Gastrocnemius medialis (tissue), 4 donors: ENCODE data around the gene C1orf174. TPM values are rescaled to one million over a fixed set of nuclear protein-coding genes. Genes with fewer than 3 reads are reported as not detected.

ENCODE experiments used
- ATAC-seq, 2 donors: fragments of 150-250 bp; one replicate each; pipeline ENCODE4 v1.9.1; 2016
- DNase-seq, 2 donors: peaks; one replicate each; pipeline ENCODE4 v3.0.0-alpha.2; 2019
- H3K27ac ChIP-seq, 4 donors: fragments of 200-600 bp; sonication (generic); 1 replicate in 1 of 4; 2 replicates in 3 of 4; pipeline ENCODE4 v1.5.1; 2016 to 2018; ENCODE audit warnings: mild to moderate bottlenecking in 2 of 4, moderate library complexity in 1 of 4
- H3K27me3 ChIP-seq, 3 donors: fragments of 200-600 bp; sonication (generic) in 2 of 3; 1 replicate in 1 of 3; 2 replicates in 2 of 3; pipeline versions ENCODE4 v1.5.1 to v1.6.0; 2016 to 2019; ENCODE audit warnings: mild to moderate bottlenecking in 1 of 3, moderate library complexity in 1 of 3
- H3K36me3 ChIP-seq, 2 donors: fragments of 200-600 bp; sonication (generic) in 1 of 2; one replicate each; pipeline ENCODE4 v1.5.1; 2017 to 2018
- H3K4me1 ChIP-seq, 2 donors: fragments of 200-600 bp; sonication (generic) in 1 of 2; one replicate each; pipeline ENCODE4 v1.5.1; 2016 to 2017; ENCODE audit warnings: mild to moderate bottlenecking in 2 of 2
- H3K4me3 ChIP-seq, 4 donors: fragments of 200-600 bp; sonication (generic) in 3 of 4; 1 replicate in 1 of 4; 2 replicates in 3 of 4; pipeline ENCODE4 v1.5.1; 2016 to 2019; ENCODE audit warnings: mild to moderate bottlenecking in 2 of 4
- H3K9me3 ChIP-seq, 3 donors: fragments of 200-600 bp; sonication (generic) in 2 of 3; 1 replicate in 1 of 3; 2 replicates in 2 of 3; pipeline ENCODE4 v1.5.1; 2016 to 2019
- CTCF ChIP-seq, 5 experiments: fragments of 450-650 bp in 3 of 5; fragments of 200-600 bp in 2 of 5; sonication (generic) in 2 of 5; IDR thresholded peaks in 4 of 5; conservative IDR thresholded peaks in 1 of 5; 1 replicate in 4 of 5; 2 replicates in 1 of 5; pipeline ENCODE4 v1.5.1; 2016 to 2019; ENCODE audit warnings: antibody characterized with exemption in 5 of 5, mild to moderate bottlenecking in 3 of 5, moderate library complexity in 3 of 5
- POLR2A ChIP-seq, 2 donors: fragments of 450-650 bp; IDR thresholded peaks; one replicate each; pipeline ENCODE4 v1.6.1; 2017; ENCODE audit warnings: antibody characterized with exemption in 2 of 2, mild to moderate bottlenecking in 2 of 2, moderate library complexity in 2 of 2
- in situ Hi-C, 4 donors: fragments of 200-750 bp; cut with MboI; loops; one replicate each; pipeline versions ENCODE4 v1.15.0 to v1.8.0; 2017; ENCODE audit warnings: low sequenced_read_pairs in 4 of 4
- intact Hi-C: fragments of 100-400 bp; cut with DNase I; formaldehyde crosslinking; loops from one replicate; pipeline ENCODE4 v1.15.1; 2023; ENCODE audit warnings: low total_unique reads
- total RNA-seq, 4 donors: library from RNA; depleted of rRNA; stranded (reverse); fragments of >200 nt; gene quantifications; one replicate each; pipeline versions ENCODE4 v1.1.0 to v1.2.3, GENCODE V29; 2016

C1orf174 gene
- total RNA-seq, 4 donors from 2014 or later = 10.1 to 28.5 (median 13.5) TPM

- peaks cover 25 to 31% (median 29%) of the 10 kb centered on the region in 3 donors for H3K27me3 ChIP-seq
- in situ Hi-C loops = no loop called here
- DNase-seq = no peak
Observed at GRCh38 chr1:3930301-3931006, 30.4 kb upstream of the C1orf174 start.

GRCh38 chr1:3929126-3929525, 29.1 kb upstream of the C1orf174 start:
- ATAC-seq = no peak
- H3K36me3 ChIP-seq = no peaks in the 10 kb centered on the region
- peaks cover 33 to 36% (median 34%) of the 10 kb centered on the region in 3 donors for H3K27me3 ChIP-seq

More at GRCh38 chr1:3930301-3931006, 30.4 kb upstream of the C1orf174 start:
- H3K4me1 ChIP-seq = no peaks in the 10 kb centered on the region
- no peak overlapping the region for H3K27ac ChIP-seq
- H3K9me3 ChIP-seq = no peaks in the 10 kb centered on the region
- no peaks in the 10 kb centered on the region for H3K36me3 ChIP-seq
- TF ChIP-seq CTCF (IDR thresholded peaks at IDR 0.05 in 4 of 5, conservative IDR thresholded peaks at IDR 0.05 in 1 of 5) (no peak), POLR2A (IDR thresholded peaks at IDR 0.05) (no peak)
- intact Hi-C loops = no loop called here
- no peak for ATAC-seq
- no peak overlapping the region for H3K4me3 ChIP-seq

GRCh38 chr1:3928586-3928985, 28.5 kb upstream of the C1orf174 start:
- Histone ChIP-seq H3K9me3 (no peaks in the 10 kb centered on the region), H3K27me3 (peaks cover 37 to 42% (median 39%) of the 10 kb centered on the region in 3 donors), H3K4me3 (no peak overlapping the region), H3K36me3 (no peaks in the 10 kb centered on the region), H3K27ac (no peak overlapping the region), H3K4me1 (no peaks in the 10 kb centered on the region)
- in situ Hi-C loops = no loop called here
- no peak for DNase-seq
- no peak for ATAC-seq
- TF ChIP-seq CTCF (IDR thresholded peaks at IDR 0.05 in 4 of 5, conservative IDR thresholded peaks at IDR 0.05 in 1 of 5) = no peak
- TF ChIP-seq POLR2A (IDR thresholded peaks at IDR 0.05) = no peak
- intact Hi-C loops = no loop called here

More at GRCh38 chr1:3929126-3929525, 29.1 kb upstream of the C1orf174 start:
- DNase-seq = no peak
- intact Hi-C loops (no loop called here), in situ Hi-C loops (no loop called here)
- Histone ChIP-seq H3K9me3 (no peaks in the 10 kb centered on the region), H3K27ac (no peak overlapping the region), H3K4me3 (no peak overlapping the region), H3K4me1 (no peaks in the 10 kb centered on the region)
- TF ChIP-seq CTCF (IDR thresholded peaks at IDR 0.05 in 4 of 5, conservative IDR thresholded peaks at IDR 0.05 in 1 of 5) = no peak
- TF ChIP-seq POLR2A (IDR thresholded peaks at IDR 0.05) = no peak

DNA sequence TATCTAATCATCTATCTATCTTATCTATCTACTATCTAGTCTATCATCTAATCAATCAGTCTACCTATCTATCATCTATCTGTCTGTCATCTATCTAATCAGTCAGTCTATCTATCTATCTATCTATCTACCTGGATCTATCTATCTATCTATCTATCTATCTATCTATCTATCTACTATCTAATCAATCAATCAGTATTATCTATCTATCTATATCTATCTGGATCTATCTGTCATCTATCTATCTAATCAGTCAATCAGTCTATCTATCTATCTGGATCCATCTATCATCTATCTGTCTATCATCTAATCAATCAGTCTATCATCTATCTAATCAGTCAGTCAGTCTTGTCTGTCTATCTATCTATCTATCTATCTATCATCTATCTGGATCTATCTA, 26.9 kb upstream of the C1orf174 start:
- ATAC-seq (no peak), DNase-seq (no peak)
- in situ Hi-C loops (no loop called here), intact Hi-C loops (no loop called here)
- H3K9me3 ChIP-seq = no peaks in the 10 kb centered on the region
- TF ChIP-seq POLR2A (IDR thresholded peaks at IDR 0.05) (no peak), CTCF (IDR thresholded peaks at IDR 0.05 in 4 of 5, conservative IDR thresholded peaks at IDR 0.05 in 1 of 5) (no peak)
- H3K36me3 ChIP-seq = no peaks in the 10 kb centered on the region
- H3K4me1 ChIP-seq = no peaks in the 10 kb centered on the region
- peaks cover 27 to 45% (median 28%) of the 10 kb centered on the region in 3 donors for H3K27me3 ChIP-seq
- H3K4me3 ChIP-seq = no peak overlapping the region
- H3K27ac ChIP-seq = no peak overlapping the region
